Muscle layer of duodenum (tissue), 2 donors: ENCODE results near the gene FMNL2.
A peak's percentile ranks its signal among the peaks of the same experiment; 100 is the strongest.
"Not testable (repeated sequence)": the region's sequence is repeated elsewhere in the genome, so short reads cannot be mapped to it uniquely, and the experiment has no call there.

Experiments used
- H3K27ac ChIP-seq: one replicate; pipeline ENCODE4 v1.7.0; 2013; ENCODE audit warnings: mild to moderate bottlenecking, low read length
- H3K27me3 ChIP-seq: one replicate; pipeline ENCODE4 v1.7.0; 2013; ENCODE audit warnings: low read depth, mild to moderate bottlenecking, control low read depth, low read length
- H3K36me3 ChIP-seq, 2 donors: one replicate each; pipeline ENCODE4 v1.7.0; 2013; ENCODE audit warnings: low read length in 2 of 2, control low read depth in 1 of 2, mild to moderate bottlenecking in 1 of 2; ENCODE audit not compliant: insufficient read depth in 2 of 2, control insufficient read depth in 1 of 2
- H3K4me1 ChIP-seq, 2 donors: one replicate each; pipeline ENCODE4 v1.7.0; 2013; ENCODE audit warnings: low read length in 2 of 2, mild to moderate bottlenecking in 2 of 2, control low read depth in 1 of 2, moderate library complexity in 1 of 2; ENCODE audit not compliant: insufficient read depth in 2 of 2, control insufficient read depth in 1 of 2
- H3K4me3 ChIP-seq, 2 donors: one replicate each; pipeline ENCODE4 v1.7.0; 2013; ENCODE audit warnings: low read length in 2 of 2, low read depth in 1 of 2, mild to moderate bottlenecking in 1 of 2
- H3K9me3 ChIP-seq, 2 donors: one replicate each; pipeline ENCODE4 v1.7.0; 2013; ENCODE audit warnings: low read length in 2 of 2, control low read depth in 1 of 2, mild to moderate bottlenecking in 1 of 2; ENCODE audit not compliant: control insufficient read depth in 1 of 2
- donor health status: healthy.

The FMNL2 gene

DNA sequence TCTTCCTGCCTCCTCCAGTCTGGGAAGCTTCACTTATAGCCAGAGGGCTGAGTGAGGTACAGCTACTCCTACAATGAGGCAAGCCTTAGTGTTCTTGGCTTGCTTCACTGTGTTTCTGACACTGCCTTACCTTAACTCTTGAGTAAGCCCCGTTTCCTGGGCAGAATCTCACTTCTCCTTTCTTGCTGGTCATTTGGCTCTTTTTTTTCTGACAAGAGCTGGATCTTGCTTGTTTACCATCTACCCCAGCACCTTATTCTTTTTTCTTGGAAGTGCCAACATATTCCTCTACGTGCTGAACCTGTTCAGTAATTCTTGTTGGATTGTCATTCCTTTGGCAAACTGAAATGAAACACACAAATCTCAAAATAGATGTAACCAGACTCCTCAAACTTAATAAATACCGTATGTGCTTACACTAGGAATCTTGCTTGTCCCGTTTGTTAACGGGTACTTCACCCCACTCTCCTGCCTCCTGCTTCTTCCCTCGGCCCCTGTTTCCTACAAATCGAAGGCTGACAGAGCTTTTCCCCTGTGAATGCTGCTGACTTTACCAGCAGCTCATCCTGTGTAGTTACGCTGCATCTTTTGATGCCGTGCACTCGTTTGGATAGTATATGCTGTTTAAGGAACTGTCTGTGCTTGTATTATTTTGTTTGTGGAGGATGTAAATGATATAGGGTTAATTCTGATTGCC, 132.2 kb downstream of the FMNL2 start:
- no peaks in the 10 kb centered on the region for H3K27me3 ChIP-seq
- H3K4me1 ChIP-seq = peaks cover 18 to 62% of the 10 kb centered on the region in 2 donors
- no peaks in the 10 kb centered on the region for H3K36me3 ChIP-seq
- no peaks in the 10 kb centered on the region for H3K9me3 ChIP-seq
- H3K27ac ChIP-seq = peak overlapping the region; percentile 17
- no peak overlapping the region for H3K4me3 ChIP-seq

DNA sequence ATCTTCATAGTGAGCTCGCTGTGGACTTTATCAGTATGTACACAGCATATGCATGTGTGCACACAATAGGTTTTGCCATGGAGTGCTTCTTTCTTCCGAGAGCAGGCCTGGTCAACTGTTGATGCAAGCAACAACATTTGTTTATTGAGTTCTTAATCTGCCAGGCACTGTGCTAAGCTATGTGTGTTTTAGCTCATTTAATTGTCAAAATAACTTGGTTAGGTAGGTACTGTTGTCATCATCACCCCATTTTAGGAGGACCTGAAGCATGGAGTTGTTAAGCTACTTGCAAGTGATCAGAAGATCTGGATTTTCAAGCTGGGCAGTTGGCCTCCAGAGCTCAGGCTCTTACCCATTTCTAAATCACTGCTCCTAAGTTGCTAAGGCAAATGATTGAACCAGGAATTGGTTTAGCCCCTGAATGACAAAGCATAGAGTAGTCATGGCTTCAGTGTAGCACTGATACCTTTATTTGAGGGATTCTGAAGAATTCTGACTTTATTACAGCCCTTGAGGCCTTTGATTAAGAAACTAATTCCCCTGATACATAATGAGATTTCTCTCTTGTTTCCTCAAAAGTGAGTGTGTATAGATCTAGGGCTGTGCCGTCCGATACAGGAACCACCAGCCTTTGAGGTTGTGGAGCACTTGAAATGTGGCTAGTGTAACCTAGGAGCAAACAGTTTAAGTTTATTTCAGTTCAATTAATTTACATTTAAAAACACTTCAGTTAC, 132.9 kb downstream of the FMNL2 start:
- Histone ChIP-seq H3K27ac (peak overlapping the region; percentile 17), H3K27me3 (no peaks in the 10 kb centered on the region), H3K9me3 (no peaks in the 10 kb centered on the region), H3K4me3 (no peak overlapping the region), H3K36me3 (no peaks in the 10 kb centered on the region), H3K4me1 (peaks cover 18 to 69% of the 10 kb centered on the region in 2 donors)

DNA sequence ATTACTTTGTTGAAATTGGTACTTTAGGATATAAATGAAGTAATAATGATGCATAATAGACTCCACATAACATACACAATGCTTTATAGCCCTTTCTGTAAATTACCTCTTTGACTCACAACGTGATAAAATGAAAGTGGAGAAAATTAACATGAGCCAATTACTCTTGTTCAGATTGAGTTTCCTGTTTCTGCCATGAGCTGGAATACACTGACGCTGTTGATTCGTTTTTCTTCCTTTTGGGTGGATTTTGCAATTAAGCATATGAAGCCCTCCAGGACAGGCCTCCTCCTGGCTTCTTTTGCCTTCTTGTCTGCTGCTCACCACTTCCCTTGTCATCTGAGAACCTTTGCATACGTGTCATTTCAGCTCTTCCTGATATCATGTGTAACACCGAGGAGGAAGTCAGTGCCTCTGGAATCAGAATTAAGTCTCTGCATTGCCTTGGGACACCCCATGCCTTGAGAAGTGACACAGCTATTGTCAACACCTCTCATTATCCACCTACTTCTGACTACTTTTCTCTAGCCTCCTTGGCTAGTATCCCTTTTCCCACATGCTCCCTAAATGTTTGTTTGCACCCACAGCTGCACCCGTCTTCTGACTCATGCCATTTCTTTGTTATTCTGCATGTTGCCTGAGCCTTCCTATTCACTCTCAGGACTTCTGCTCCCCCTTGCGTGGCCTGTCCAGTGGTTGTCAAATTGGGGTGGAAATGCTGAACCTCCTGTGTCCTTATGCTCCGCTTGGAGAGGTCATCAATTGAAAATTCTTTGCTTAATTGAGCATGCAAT, 134.1 kb downstream of the FMNL2 start:
- peaks cover 18 to 64% of the 10 kb centered on the region in 2 donors for H3K4me1 ChIP-seq

DNA sequence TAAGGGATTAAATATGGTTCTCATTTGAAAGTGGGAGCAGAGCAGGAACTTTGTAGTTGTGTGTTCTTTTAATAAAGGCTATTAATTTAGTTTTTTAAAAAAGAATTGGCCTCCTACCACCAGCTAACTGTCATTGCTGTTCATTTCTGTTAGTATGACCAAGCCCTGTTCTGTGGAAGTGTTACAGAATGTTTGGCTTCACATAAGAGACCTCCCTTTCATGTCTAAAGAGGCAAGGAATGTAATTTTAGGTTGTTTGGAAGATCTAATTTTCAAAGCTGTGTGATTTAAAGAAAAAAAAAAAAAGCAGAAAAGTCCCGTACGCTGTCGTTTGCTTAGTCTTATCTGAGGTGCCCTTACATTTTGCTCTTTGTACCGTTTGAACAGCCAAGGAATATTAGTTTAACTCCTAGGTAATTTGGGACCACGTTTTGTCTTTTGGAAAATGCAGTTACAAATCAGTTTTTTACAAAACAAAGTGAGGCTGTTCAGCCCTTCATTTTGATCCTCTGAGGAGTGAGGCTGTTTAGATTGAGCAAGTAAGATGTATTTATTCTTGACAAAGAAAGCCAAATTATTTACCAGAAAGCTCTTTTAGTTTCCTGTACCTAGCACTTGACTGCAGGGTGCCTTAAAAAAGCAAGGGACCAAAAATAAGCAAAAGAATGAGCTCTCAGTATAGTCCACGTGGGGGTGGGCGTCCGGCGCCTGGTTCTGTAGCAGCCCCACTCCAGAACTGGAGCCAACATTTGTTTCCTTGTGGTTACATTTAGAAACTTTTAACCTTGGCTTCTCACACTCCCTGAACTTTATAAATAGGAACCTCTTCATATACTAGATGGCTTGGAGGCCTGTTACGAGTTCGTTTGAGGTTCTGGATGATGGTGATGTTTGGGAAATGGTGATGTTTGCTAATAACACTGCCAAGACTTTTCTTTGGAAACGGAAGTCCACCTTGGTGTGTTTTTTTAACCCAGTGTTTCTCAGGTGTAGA, 136.2 kb downstream of the FMNL2 start:
- peaks cover 18 to 55% of the 10 kb centered on the region in 2 donors for H3K4me1 ChIP-seq
- H3K9me3 ChIP-seq = no peaks in the 10 kb centered on the region
- no peak overlapping the region for H3K4me3 ChIP-seq
- H3K27ac ChIP-seq = peak overlapping the region; percentile 32
- no peaks in the 10 kb centered on the region for H3K36me3 ChIP-seq
- no peaks in the 10 kb centered on the region for H3K27me3 ChIP-seq

More for the DNA sequence above, 134.1 kb downstream of the FMNL2 start:
- Histone ChIP-seq H3K9me3 (no peaks in the 10 kb centered on the region), H3K27me3 (no peaks in the 10 kb centered on the region), H3K27ac (peak overlapping the region; percentile 11), H3K36me3 (no peaks in the 10 kb centered on the region), H3K4me3 (peak overlapping the region in 1 of 2 donors; percentile 32)

DNA sequence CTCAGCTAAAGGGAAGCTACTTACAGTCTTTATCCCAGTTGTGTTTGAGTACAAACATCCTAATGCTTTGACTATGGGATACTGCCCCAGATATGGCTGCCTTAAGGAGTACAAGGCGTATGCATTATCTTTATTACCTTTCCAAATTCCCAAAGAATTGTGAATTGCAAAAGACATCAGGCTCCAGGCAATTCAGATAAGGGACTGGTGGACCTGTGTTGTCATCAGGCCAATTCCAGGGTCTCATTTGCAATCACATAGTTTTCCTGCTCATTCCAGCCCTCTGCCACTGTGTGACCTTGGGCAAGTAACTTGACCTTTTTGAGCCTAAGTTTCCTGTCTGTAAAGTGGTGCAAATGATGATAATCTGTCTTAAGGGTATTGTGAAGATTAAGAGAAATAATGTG, 137.5 kb downstream of the FMNL2 start:
- Histone ChIP-seq H3K36me3 (no peaks in the 10 kb centered on the region), H3K27ac (no peak overlapping the region), H3K9me3 (no peaks in the 10 kb centered on the region), H3K4me3 (no peak overlapping the region), H3K27me3 (no peaks in the 10 kb centered on the region), H3K4me1 (peaks cover 18 to 44% of the 10 kb centered on the region in 2 donors)

DNA sequence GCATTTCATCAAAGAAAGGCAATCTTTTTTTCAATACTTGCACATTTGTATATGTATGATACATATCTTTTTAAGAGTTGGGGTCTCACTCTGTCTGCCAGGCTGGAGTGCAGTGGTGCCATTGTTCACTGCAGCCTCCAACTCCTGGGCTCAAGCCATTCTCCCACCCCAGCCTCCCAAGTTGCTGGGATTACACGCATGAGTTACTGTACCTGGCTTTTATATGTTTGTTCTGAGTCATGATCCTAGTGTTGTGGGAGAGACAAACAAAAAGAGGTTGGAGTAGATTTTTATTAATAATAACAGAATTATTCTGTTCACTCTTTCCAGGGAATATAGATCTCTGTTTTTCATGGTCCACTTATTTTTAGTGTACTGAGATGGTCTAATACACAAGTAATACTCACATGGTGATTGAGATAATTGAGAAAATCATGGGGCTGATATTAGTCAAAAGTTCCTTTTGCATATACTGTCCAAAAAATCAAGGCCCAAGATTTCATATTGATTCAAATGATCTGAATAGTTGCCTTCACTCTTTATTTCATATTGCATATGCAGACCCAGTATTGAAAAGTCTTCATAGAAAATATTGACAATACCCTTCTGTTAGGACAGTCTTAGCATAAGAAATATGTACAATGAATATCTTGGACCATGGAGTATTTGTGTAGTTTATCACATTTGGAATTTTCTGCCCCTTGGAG, 138.3 kb downstream of the FMNL2 start:
- H3K9me3 ChIP-seq = no peaks in the 10 kb centered on the region
- no peak overlapping the region for H3K27ac ChIP-seq
- no peaks in the 10 kb centered on the region for H3K36me3 ChIP-seq
- H3K4me3 ChIP-seq = no peak overlapping the region
- H3K4me1 ChIP-seq = peaks cover 18 to 36% of the 10 kb centered on the region in 2 donors
- no peaks in the 10 kb centered on the region for H3K27me3 ChIP-seq

DNA sequence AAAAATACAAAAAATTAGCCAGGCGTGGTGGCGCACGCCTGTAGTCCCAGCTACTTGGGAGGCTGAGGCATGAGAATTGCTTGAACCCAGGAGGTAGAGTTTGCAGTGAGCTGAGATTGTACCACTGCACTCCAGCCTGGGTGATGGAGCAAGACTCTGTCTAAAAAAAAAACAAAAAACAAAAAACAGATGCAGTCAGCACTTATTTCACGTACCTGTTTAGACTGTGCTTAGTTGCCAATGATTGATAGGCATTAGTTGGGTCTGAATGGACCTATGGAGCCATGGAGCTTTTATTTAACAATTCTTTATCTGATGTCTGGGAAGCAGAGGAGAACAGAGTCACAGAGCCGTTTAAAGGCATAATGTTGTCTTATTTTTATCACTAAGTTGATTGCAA, 139.5 kb downstream of the FMNL2 start:
- not testable (repeated sequence) for H3K27ac ChIP-seq, H3K9me3 ChIP-seq, H3K36me3 ChIP-seq, H3K4me3 ChIP-seq, H3K27me3 ChIP-seq
- peaks cover 11 to 24% of the 10 kb centered on the region in 2 donors for H3K4me1 ChIP-seq

DNA sequence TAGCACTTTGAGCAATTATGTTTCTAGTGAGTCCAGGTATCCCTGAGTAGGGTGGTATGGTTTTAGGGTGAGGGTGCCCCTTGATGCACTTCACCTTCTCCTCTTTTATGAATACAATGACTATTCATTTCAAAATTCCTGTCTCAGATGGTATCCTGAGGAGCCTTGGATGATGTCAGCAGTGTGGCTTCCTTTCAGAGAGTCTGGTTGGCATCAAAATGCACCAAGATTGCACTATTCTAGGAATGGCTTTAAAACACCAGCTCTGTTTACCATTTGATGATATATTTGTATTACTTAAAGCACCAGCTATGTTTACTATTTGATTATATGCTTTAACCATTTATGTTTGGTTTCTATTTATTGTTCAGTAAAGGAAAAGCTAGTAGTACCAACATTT, 141.0 kb downstream of the FMNL2 start:
- no peaks in the 10 kb centered on the region for H3K36me3 ChIP-seq
- H3K27ac ChIP-seq = no peak overlapping the region
- H3K27me3 ChIP-seq = no peaks in the 10 kb centered on the region
- no peaks in the 10 kb centered on the region for H3K9me3 ChIP-seq
- H3K4me1 ChIP-seq = peaks cover 7 to 19% of the 10 kb centered on the region in 2 donors
- H3K4me3 ChIP-seq = no peak overlapping the region

DNA sequence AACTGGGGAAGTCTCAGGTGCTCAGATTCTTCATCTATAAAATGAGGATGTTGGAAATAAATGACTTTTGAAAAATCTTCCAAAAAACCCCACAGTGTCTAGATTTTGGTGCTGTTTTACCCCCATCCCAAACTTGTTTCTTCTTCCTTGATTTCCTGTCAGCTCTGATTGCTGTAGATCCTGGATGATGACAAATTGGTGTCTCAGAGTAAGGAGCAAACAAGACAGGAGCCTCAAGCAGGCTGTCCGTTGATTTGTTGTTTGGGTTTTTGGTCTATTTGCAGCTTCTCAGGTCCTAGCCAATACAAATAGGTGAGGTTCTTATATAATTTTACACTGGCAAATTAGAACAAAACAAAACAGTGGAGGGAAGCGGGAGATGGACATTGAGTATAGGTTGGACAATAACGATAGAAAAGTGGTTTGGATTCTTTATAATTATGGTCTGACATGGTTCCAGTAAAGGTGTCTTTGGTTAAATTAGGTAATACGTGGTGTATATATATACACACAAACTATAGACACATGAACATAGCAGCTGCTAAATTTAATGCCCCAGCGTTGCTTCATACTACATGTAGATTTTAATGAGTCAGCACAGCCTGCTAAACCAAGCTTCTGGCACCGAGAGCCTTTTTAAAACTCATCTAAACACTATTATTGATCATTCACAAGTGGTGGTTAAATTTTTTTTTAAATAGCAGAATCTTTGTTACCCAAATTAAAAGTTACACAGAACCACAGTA, 142.5 kb downstream of the FMNL2 start:
- no peaks in the 10 kb centered on the region for H3K27me3 ChIP-seq
- no peak overlapping the region for H3K4me3 ChIP-seq
- H3K27ac ChIP-seq = no peak overlapping the region
- no peaks in the 10 kb centered on the region for H3K36me3 ChIP-seq
- H3K4me1 ChIP-seq = peaks cover 0 to 4% of the 10 kb centered on the region in 2 donors
- H3K9me3 ChIP-seq = no peaks in the 10 kb centered on the region

DNA sequence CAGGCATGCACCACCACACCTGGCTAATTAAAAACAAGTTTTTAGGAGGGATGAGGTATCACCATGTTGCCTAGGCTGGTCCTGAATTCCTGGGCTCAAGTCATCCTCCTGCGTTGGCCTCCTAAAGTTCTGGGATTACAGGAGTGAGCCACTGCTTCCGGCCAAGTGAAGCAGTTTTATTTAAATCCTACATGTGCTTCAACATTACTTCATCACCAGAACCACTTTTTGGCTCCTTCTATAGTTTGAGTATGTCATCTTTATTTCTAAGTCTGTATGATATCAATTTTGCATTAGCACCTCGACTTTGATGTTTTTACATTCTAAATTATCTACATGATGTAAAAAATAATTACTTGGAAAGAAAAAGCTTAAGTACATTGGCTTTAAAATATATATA, 144.3 kb downstream of the FMNL2 start:
- no peaks in the 10 kb centered on the region for H3K27me3 ChIP-seq
- H3K27ac ChIP-seq = no peak overlapping the region
- peaks cover 0 to 4% of the 10 kb centered on the region in 2 donors for H3K4me1 ChIP-seq
- no peak overlapping the region for H3K4me3 ChIP-seq
- H3K36me3 ChIP-seq = no peaks in the 10 kb centered on the region
- H3K9me3 ChIP-seq = no peaks in the 10 kb centered on the region
